Measurements from ENCODE around the gene C17orf67. TPM values are rescaled to one million over a fixed set of nuclear protein-coding genes. Genes with fewer than 3 reads are reported as not detected.

C17orf67 gene
- total and polyA plus RNA-seq, 9 of the 15 experiments (the other 6 are each of a cell fraction or from before 2014, with no cell fraction given): 0.07 to 1.7 (median 0.59) TPM

DNA sequence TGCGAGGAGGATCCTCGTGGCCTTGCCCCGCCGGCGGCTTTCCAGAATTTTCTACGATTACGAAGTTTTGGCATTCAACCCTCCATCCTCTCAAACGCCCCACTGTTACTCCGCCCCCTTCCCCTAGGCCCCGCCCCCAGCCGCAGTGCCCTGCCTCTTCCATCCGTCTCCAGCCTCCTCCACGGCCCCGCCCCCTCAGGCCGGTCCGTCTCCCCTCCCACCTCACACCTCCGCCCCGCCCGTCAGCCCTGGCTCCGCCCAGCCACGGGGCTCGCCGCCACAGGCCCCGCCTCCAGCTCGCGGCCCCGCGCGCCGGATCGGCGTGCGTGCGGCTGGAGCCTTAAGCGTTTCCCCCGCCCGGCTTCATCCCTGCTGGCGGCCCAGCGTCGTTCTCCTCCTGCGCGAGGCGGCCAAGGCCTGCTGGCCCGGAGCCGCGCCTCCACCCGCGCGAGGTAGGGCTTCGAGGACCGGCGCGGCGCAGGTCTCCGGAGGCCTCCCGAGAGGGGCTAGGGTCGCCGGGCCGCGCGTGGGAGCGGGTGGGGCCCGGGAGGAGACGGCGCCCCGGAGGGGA lies at the start of gene C17orf67, which contains the start of gene DGKE (continued):
- TF ChIP-seq, protein P1, sequence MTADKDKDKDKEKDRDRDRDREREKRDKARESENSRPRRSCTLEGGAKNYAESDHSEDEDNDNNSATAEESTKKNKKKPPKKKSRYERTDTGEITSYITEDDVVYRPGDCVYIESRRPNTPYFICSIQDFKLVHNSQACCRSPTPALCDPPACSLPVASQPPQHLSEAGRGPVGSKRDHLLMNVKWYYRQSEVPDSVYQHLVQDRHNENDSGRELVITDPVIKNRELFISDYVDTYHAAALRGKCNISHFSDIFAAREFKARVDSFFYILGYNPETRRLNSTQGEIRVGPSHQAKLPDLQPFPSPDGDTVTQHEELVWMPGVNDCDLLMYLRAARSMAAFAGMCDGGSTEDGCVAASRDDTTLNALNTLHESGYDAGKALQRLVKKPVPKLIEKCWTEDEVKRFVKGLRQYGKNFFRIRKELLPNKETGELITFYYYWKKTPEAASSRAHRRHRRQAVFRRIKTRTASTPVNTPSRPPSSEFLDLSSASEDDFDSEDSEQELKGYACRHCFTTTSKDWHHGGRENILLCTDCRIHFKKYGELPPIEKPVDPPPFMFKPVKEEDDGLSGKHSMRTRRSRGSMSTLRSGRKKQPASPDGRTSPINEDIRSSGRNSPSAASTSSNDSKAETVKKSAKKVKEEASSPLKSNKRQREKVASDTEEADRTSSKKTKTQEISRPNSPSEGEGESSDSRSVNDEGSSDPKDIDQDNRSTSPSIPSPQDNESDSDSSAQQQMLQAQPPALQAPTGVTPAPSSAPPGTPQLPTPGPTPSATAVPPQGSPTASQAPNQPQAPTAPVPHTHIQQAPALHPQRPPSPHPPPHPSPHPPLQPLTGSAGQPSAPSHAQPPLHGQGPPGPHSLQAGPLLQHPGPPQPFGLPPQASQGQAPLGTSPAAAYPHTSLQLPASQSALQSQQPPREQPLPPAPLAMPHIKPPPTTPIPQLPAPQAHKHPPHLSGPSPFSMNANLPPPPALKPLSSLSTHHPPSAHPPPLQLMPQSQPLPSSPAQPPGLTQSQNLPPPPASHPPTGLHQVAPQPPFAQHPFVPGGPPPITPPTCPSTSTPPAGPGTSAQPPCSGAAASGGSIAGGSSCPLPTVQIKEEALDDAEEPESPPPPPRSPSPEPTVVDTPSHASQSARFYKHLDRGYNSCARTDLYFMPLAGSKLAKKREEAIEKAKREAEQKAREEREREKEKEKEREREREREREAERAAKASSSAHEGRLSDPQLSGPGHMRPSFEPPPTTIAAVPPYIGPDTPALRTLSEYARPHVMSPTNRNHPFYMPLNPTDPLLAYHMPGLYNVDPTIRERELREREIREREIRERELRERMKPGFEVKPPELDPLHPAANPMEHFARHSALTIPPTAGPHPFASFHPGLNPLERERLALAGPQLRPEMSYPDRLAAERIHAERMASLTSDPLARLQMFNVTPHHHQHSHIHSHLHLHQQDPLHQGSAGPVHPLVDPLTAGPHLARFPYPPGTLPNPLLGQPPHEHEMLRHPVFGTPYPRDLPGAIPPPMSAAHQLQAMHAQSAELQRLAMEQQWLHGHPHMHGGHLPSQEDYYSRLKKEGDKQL (CRISPR knock-in tag; IDR thresholded peaks at IDR 0.05; ENCODE audit: borderline replicate concordance): no peak
- TF ChIP-seq, protein P2, sequence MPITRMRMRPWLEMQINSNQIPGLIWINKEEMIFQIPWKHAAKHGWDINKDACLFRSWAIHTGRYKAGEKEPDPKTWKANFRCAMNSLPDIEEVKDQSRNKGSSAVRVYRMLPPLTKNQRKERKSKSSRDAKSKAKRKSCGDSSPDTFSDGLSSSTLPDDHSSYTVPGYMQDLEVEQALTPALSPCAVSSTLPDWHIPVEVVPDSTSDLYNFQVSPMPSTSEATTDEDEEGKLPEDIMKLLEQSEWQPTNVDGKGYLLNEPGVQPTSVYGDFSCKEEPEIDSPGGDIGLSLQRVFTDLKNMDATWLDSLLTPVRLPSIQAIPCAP (CRISPR knock-in tag; IDR thresholded peaks at IDR 0.05; ENCODE audit: borderline replicate concordance): no peak
- no peak for TF ChIP-seq FOXM1 (IDR thresholded peaks at IDR 0.05; ENCODE audit: low read depth)
- peak; percentile 92; the same call in 1 of the 2 replicates for TF ChIP-seq FOXM1 (CRISPR knock-in tag; IDR thresholded peaks at IDR 0.05; ENCODE audit: low read depth)
- no peak for TF ChIP-seq ZNF12 (CRISPR knock-in tag; IDR thresholded peaks at IDR 0.05)
- no peak for TF ChIP-seq HEY1 (CRISPR knock-in tag; IDR thresholded peaks at IDR 0.05; ENCODE audit: borderline replicate concordance)
- TF ChIP-seq, protein P3, sequence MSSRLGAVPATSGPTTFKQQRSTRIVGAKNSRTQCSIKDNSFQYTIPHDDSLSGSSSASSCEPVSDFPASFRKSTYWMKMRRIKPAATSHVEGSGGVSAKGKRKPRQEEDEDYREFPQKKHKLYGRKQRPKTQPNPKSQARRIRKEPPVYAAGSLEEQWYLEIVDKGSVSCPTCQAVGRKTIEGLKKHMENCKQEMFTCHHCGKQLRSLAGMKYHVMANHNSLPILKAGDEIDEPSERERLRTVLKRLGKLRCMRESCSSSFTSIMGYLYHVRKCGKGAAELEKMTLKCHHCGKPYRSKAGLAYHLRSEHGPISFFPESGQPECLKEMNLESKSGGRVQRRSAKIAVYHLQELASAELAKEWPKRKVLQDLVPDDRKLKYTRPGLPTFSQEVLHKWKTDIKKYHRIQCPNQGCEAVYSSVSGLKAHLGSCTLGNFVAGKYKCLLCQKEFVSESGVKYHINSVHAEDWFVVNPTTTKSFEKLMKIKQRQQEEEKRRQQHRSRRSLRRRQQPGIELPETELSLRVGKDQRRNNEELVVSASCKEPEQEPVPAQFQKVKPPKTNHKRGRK (tag; IDR thresholded peaks at IDR 0.05): no peak
- TF ChIP-seq ZNF316 (IDR thresholded peaks at IDR 0.05): no peak
- no peak for TF ChIP-seq ZNF212 (CRISPR knock-in tag; IDR thresholded peaks at IDR 0.05)
- TF ChIP-seq, protein P4, sequence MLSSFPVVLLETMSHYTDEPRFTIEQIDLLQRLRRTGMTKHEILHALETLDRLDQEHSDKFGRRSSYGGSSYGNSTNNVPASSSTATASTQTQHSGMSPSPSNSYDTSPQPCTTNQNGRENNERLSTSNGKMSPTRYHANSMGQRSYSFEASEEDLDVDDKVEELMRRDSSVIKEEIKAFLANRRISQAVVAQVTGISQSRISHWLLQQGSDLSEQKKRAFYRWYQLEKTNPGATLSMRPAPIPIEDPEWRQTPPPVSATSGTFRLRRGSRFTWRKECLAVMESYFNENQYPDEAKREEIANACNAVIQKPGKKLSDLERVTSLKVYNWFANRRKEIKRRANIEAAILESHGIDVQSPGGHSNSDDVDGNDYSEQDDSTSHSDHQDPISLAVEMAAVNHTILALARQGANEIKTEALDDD (IDR thresholded peaks at IDR 0.05): no peak
- TF ChIP-seq ZNF589 (CRISPR knock-in tag; IDR thresholded peaks at IDR 0.05; ENCODE audit: low read depth): no peak
- peak; percentile 43; the same call in 1 of the 2 replicates for TF ChIP-seq CREM (IDR thresholded peaks at IDR 0.05; ENCODE audit: low read depth)
- no peak for TF ChIP-seq ZNF668 (CRISPR knock-in tag; IDR thresholded peaks at IDR 0.05)
- TF ChIP-seq, protein P5, sequence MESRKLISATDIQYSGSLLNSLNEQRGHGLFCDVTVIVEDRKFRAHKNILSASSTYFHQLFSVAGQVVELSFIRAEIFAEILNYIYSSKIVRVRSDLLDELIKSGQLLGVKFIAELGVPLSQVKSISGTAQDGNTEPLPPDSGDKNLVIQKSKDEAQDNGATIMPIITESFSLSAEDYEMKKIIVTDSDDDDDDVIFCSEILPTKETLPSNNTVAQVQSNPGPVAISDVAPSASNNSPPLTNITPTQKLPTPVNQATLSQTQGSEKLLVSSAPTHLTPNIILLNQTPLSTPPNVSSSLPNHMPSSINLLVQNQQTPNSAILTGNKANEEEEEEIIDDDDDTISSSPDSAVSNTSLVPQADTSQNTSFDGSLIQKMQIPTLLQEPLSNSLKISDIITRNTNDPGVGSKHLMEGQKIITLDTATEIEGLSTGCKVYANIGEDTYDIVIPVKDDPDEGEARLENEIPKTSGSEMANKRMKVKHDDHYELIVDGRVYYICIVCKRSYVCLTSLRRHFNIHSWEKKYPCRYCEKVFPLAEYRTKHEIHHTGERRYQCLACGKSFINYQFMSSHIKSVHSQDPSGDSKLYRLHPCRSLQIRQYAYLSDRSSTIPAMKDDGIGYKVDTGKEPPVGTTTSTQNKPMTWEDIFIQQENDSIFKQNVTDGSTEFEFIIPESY (CRISPR knock-in tag; IDR thresholded peaks at IDR 0.05): no peak; the same call in 1 of the 2 replicates
- peak in 1 of 2 experiments; percentile 66; a peak in 2 of 4 replicates for TF ChIP-seq NONO (IDR thresholded peaks at IDR 0.05; ENCODE audit: low read depth in 2 of 2, low read length in 1 of 2)
- peak; percentile 77 for TF ChIP-seq CXXC5 (CRISPR knock-in tag; IDR thresholded peaks at IDR 0.05)
- TF ChIP-seq ZNF253 (CRISPR knock-in tag; conservative IDR thresholded peaks at IDR 0.05): no peak
- no peak for TF ChIP-seq SMARCA5 (IDR thresholded peaks at IDR 0.05)

Data from K562 (cell line).